Neutrophil (primary cell): ENCODE measurements around the gene ARSB.

Experiments
- H3K27ac ChIP-seq: fragments of 200-600 bp; sonication (generic); 2 replicates; pipeline ENCODE4 v1.5.1; 2016; ENCODE audit warnings: mild to moderate bottlenecking, moderate library complexity
- H3K27me3 ChIP-seq: fragments of 200-600 bp; sonication (generic); 2 replicates; pipeline ENCODE4 v1.6.0; 2016; ENCODE audit warnings: mild to moderate bottlenecking
- H3K36me3 ChIP-seq: fragments of 200-600 bp; sonication (generic); 2 replicates; pipeline ENCODE4 v1.5.1; 2017
- H3K4me1 ChIP-seq, 2 experiments: fragments of 200-600 bp in 1 of 2; sonication (generic) in 1 of 2; 1 replicate in 1 of 2; 2 replicates in 1 of 2; pipeline versions ENCODE4 v1.5.1 to v1.6.1; 2013 to 2016; ENCODE audit warnings: low read depth in 1 of 2, low read length in 1 of 2, mild to moderate bottlenecking in 1 of 2, moderate library complexity in 1 of 2; ENCODE audit not compliant: control insufficient read depth in 1 of 2, insufficient read depth in 1 of 2
- H3K4me3 ChIP-seq, 2 experiments: fragments of 200-600 bp in 1 of 2; sonication (generic) in 1 of 2; 1 replicate in 1 of 2; 2 replicates in 1 of 2; pipeline ENCODE4 v1.5.1; 2013 to 2016; ENCODE audit warnings: low read depth in 1 of 2, low read length in 1 of 2, mild to moderate bottlenecking in 1 of 2, moderate library complexity in 1 of 2
- H3K9me3 ChIP-seq: fragments of 200-600 bp; sonication (generic); 2 replicates; pipeline ENCODE4 v1.5.1; 2016
- TF ChIP-seq, protein P1 (sequence below): fragments of 200-600 bp; sonication (generic); IDR thresholded peaks from 2 replicates; pipeline ENCODE4 v1.5.1; 2016; ENCODE audit warnings: antibody characterized with exemption

Gene ARSB

DNA sequence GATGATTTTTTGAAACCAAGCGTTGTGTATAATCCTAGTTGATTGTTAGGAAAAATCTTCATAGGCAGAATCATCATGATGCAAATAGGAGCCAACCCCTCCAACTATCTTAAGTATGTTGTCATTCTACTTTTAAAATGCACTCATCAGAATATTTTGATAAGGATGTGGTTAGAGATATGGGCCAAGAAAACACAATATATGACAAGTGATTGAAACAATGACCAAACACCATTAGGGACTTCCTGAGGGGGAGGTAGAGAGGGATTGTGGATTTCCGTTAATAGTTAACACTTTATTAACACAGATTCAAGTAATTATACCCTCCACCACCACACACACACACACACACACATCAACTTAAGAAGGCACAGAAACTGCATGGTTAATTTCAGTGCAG, 143.3 kb downstream of the ARSB start:
- Histone ChIP-seq H3K9me3 (no peaks in the 10 kb centered on the region), H3K27ac (no peak overlapping the region), H3K4me3 (no peak overlapping the region), H3K36me3 (peaks cover 17% of the 10 kb centered on the region), H3K27me3 (no peaks in the 10 kb centered on the region), H3K4me1 (no peaks in the 10 kb centered on the region)
- TF ChIP-seq, protein P1, sequence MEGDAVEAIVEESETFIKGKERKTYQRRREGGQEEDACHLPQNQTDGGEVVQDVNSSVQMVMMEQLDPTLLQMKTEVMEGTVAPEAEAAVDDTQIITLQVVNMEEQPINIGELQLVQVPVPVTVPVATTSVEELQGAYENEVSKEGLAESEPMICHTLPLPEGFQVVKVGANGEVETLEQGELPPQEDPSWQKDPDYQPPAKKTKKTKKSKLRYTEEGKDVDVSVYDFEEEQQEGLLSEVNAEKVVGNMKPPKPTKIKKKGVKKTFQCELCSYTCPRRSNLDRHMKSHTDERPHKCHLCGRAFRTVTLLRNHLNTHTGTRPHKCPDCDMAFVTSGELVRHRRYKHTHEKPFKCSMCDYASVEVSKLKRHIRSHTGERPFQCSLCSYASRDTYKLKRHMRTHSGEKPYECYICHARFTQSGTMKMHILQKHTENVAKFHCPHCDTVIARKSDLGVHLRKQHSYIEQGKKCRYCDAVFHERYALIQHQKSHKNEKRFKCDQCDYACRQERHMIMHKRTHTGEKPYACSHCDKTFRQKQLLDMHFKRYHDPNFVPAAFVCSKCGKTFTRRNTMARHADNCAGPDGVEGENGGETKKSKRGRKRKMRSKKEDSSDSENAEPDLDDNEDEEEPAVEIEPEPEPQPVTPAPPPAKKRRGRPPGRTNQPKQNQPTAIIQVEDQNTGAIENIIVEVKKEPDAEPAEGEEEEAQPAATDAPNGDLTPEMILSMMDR: no peak

DNA sequence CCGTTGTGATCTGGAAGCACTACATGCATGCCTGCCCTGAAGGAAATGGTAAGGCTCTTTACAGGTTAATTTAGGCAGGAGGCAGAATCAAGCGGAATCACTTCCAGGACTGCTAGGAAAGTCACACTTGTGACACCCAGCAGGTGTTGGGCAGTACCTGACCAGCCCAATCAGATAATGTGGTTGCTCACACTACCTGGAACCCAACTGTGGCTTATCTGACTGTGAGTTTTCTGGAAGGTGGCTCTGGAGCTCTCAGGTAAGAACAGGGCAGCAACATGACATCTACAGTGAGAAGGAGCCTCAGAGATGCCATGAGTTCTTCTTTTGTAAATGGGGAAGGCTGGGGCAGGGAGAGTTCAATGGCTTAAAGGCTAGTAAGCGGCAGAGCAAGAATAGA, 146.4 kb downstream of the ARSB start:
- Histone ChIP-seq H3K36me3 (peaks cover 24% of the 10 kb centered on the region), H3K4me1 (no peaks in the 10 kb centered on the region), H3K9me3 (no peaks in the 10 kb centered on the region), H3K27ac (no peak overlapping the region), H3K27me3 (no peaks in the 10 kb centered on the region), H3K4me3 (no peak overlapping the region)
- TF ChIP-seq, protein P1: no peak

DNA sequence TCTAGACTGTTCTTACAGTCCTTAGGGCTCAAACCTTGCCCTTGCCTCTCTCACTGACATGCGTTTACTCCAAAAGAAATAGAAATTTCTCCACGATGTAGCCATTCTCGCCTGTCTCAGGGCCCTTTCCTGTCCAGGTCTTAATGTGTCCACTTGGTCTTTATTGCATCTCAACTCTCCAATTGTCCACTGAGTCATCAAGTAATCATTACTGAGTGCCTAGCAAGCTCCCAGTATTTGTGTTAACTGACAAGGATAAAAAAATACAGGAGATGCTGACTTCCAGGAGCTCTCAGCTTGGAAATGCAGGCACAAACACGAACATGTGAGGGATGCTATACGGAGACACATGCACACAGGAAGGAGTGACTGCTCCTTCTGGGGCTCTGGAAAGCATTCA, 147.3 kb downstream of the ARSB start:
- H3K4me1 ChIP-seq: no peaks in the 10 kb centered on the region
- no peaks in the 10 kb centered on the region for H3K27me3 ChIP-seq
- TF ChIP-seq, protein P1: no peak
- no peak overlapping the region for H3K27ac ChIP-seq
- no peaks in the 10 kb centered on the region for H3K9me3 ChIP-seq
- no peak overlapping the region for H3K4me3 ChIP-seq
- peaks cover 27% of the 10 kb centered on the region for H3K36me3 ChIP-seq

DNA sequence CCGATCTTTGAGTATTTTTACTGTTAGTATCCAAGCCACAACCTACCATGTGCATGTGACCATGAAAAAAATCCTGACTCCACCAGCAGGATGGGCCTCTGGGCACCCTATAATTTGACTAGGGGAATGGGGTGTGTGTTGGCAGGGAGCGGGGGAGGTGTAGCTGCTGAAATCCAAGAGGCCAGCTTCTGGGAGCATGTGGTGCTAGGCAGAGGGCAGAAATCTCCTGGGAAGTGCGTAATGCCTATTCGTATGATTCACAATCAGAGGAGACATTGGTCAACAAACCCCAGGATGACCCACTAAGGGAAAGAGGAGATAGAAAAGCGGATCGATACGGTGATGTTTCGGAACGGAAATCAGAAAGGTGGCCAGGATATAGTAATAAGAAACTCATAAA, 149.9 kb downstream of the ARSB start:
- Histone ChIP-seq H3K4me1 (no peaks in the 10 kb centered on the region), H3K4me3 (no peak overlapping the region), H3K36me3 (peaks cover 36% of the 10 kb centered on the region), H3K9me3 (no peaks in the 10 kb centered on the region), H3K27me3 (no peaks in the 10 kb centered on the region), H3K27ac (no peak overlapping the region)
- TF ChIP-seq, protein P1: no peak

DNA sequence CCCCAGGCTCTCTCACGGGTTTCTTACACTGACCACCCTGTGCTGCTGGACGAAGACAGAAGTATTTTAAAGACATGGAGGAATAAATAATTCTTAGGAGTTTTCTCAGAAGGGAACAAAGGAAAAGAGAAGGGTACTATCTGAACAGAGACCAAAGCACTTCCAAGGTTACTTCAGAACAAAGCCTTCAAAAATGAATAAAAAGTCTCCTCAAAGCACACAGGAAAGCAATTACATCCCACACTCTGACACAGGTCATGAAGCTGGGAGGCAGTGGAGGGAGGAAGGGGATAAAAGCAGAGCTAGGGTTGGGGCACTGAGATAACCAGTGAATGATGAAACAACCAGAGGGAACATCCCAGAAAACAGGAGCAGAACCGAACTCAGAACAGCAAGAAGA, 151.8 kb downstream of the ARSB start:
- Histone ChIP-seq H3K27me3 (no peaks in the 10 kb centered on the region), H3K36me3 (peaks cover 25% of the 10 kb centered on the region), H3K4me3 (no peak overlapping the region), H3K27ac (no peak overlapping the region), H3K4me1 (no peaks in the 10 kb centered on the region), H3K9me3 (no peaks in the 10 kb centered on the region)
- TF ChIP-seq, protein P1: no peak

DNA sequence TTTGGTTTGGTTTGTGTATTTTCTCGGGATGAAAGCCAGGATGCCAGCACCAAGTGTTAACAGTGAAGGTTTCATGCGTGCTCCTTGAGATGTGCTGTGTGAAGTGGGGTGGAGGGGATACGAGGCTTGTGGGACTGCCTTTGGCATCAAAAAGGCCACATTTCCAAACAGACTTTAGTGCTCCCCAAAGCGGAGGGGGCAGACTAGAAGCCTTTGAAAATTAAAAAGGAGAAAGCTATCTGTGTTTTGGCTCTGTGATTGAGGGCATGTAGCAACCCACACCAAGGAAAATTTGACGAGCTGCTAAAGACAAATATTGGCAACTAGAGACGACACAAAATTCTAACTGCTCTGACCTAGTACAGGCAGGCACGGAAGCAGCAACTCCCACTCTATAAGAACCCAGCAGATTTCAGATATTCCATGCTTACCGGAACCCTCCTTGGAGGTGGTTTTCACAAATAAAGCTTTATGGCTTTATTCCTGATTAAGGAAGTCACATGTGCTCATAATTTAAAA, 154.5 kb downstream of the ARSB start:
- TF ChIP-seq, protein P1: no peak
- H3K27ac ChIP-seq: no peak overlapping the region
- no peak overlapping the region for H3K4me3 ChIP-seq
- no peaks in the 10 kb centered on the region for H3K27me3 ChIP-seq
- no peaks in the 10 kb centered on the region for H3K9me3 ChIP-seq
- H3K36me3 ChIP-seq: peaks cover 11% of the 10 kb centered on the region
- H3K4me1 ChIP-seq: peaks cover 9% of the 10 kb centered on the region in 2 experiments
